ENCODE data around the gene POLR3A.

POLR3A gene

GRCh38 chr10:77977934-77978333 lies 51.4 kb downstream of the POLR3A start:
- Histone ChIP-seq H3K4me3 (ENCODE audit: low read length) (no peak overlapping the region), H3K9me3 (ENCODE audit: insufficient read depth, low read length) (no peaks in the 10 kb centered on the region), H3K79me2 (ENCODE audit: low read length) (no peaks in the 10 kb centered on the region), H4K20me1 (ENCODE audit: insufficient read depth, low read length) (no peaks in the 10 kb centered on the region), H3K27me3 (ENCODE audit: low read depth, low read length) (no peaks in the 10 kb centered on the region), H2AFZ (ENCODE audit: low read depth, low read length) (no peak overlapping the region), H3K36me3 (replicated peaks; ENCODE audit: low read depth, low read length) (peaks cover 10% of the 10 kb centered on the region), H3K27ac (ENCODE audit: low read length) (no peak overlapping the region), H3K9ac (ENCODE audit: low read length) (no peak overlapping the region), H3K4me2 (ENCODE audit: low read length) (no peak overlapping the region), H3K4me1 (ENCODE audit: low read length) (no peaks in the 10 kb centered on the region)
- no peak for TF ChIP-seq EZH2phosphoT487 (IDR thresholded peaks at IDR 0.05; ENCODE audit: low read depth)
- TF ChIP-seq, protein P1, sequence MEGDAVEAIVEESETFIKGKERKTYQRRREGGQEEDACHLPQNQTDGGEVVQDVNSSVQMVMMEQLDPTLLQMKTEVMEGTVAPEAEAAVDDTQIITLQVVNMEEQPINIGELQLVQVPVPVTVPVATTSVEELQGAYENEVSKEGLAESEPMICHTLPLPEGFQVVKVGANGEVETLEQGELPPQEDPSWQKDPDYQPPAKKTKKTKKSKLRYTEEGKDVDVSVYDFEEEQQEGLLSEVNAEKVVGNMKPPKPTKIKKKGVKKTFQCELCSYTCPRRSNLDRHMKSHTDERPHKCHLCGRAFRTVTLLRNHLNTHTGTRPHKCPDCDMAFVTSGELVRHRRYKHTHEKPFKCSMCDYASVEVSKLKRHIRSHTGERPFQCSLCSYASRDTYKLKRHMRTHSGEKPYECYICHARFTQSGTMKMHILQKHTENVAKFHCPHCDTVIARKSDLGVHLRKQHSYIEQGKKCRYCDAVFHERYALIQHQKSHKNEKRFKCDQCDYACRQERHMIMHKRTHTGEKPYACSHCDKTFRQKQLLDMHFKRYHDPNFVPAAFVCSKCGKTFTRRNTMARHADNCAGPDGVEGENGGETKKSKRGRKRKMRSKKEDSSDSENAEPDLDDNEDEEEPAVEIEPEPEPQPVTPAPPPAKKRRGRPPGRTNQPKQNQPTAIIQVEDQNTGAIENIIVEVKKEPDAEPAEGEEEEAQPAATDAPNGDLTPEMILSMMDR (IDR thresholded peaks at IDR 0.05; ENCODE audit: low read depth, low read length), result no peak

DNA sequence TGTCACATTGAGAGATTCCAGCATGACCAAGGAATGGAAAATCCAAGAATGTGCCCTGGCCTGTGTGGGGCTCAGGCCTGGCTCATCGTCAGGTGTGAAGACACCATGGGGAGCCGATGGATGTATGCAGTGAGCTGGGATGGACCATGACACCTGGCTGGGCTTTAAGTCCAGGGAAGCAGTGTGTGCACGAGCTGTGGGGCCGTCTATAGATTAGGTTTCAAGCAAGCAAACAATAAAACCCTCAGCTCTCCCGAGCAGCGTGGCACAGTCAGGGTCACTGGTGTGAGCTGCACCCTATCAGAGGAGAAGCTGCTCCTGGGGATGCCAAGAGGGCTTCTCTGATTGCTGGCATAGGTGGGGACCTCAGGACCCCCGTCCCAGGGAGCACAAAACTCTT lies 52.3 kb downstream of the POLR3A start:
- Histone ChIP-seq H3K9ac (ENCODE audit: low read length) (no peak overlapping the region), H3K27ac (ENCODE audit: low read length) (no peak overlapping the region), H3K36me3 (replicated peaks; ENCODE audit: low read depth, low read length) (peaks cover 4% of the 10 kb centered on the region)

GRCh38 chr10:77975086-77975666 lies 54.1 kb downstream of the POLR3A start:
- Histone ChIP-seq H3K9ac (ENCODE audit: low read length) (no peak overlapping the region), H3K27ac (ENCODE audit: low read length) (no peak overlapping the region), H3K4me2 (ENCODE audit: low read length) (no peak overlapping the region), H2AFZ (ENCODE audit: low read depth, low read length) (no peak overlapping the region), H3K4me3 (ENCODE audit: low read length) (no peak overlapping the region), H3K4me1 (ENCODE audit: low read length) (no peaks in the 10 kb centered on the region; the same call in 1 of the 2 replicates), H3K36me3 (replicated peaks; ENCODE audit: low read depth, low read length) (peaks cover 4% of the 10 kb centered on the region), H3K79me2 (ENCODE audit: low read length) (no peaks in the 10 kb centered on the region), H3K9me3 (ENCODE audit: insufficient read depth, low read length) (no peaks in the 10 kb centered on the region), H3K27me3 (ENCODE audit: low read depth, low read length) (no peaks in the 10 kb centered on the region), H4K20me1 (ENCODE audit: insufficient read depth, low read length) (no peaks in the 10 kb centered on the region)
- TF ChIP-seq EZH2phosphoT487 (IDR thresholded peaks at IDR 0.05; ENCODE audit: low read depth), result no peak
- TF ChIP-seq, protein P1 (IDR thresholded peaks at IDR 0.05; ENCODE audit: low read depth, low read length), result no peak

More for the DNA sequence above, 52.3 kb downstream of the POLR3A start:
- Histone ChIP-seq H3K9me3 (ENCODE audit: insufficient read depth, low read length) (no peaks in the 10 kb centered on the region), H4K20me1 (ENCODE audit: insufficient read depth, low read length) (no peaks in the 10 kb centered on the region), H3K27me3 (ENCODE audit: low read depth, low read length) (no peaks in the 10 kb centered on the region), H3K4me2 (ENCODE audit: low read length) (no peak overlapping the region), H2AFZ (ENCODE audit: low read depth, low read length) (no peak overlapping the region), H3K79me2 (ENCODE audit: low read length) (no peaks in the 10 kb centered on the region), H3K4me3 (ENCODE audit: low read length) (no peak overlapping the region), H3K4me1 (ENCODE audit: low read length) (no peaks in the 10 kb centered on the region)
- TF ChIP-seq EZH2phosphoT487 (IDR thresholded peaks at IDR 0.05; ENCODE audit: low read depth), result no peak
- TF ChIP-seq, protein P1 (IDR thresholded peaks at IDR 0.05; ENCODE audit: low read depth, low read length), result no peak

DNA sequence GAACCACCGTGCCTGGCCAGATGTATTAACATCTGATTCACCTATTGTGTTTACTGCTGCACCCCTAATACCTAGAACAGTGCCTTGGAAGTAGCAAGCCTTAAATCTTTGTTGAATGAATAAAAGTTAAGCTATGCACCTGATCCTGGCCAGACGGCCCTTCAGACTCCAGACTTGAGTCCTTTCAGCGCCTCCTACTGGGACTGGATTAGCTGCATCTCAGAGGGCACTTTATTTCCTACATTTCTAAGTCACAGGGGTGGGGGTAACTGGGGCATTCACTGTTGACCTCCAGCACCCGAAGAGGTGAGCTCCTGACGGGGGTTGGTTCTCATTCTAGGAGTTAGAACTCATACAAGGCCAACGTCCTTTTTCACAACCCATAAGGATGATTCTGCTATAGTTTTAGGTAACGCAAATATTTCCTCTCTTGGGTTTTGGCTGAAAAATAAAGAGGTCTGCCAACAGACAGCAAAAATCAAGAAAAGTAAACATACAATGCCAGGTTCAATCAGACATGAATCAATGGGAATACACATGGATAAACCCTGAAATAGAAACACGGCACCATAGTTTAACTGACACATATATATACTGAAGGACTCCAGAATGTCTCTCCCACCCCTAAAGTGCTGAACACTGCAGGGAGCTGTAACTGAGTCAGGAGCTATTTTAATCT lies 54.8 kb downstream of the POLR3A start:
- H3K9me3 ChIP-seq (ENCODE audit: insufficient read depth, low read length), result no peaks in the 10 kb centered on the region
- no peak for TF ChIP-seq EZH2phosphoT487 (IDR thresholded peaks at IDR 0.05; ENCODE audit: low read depth)
- TF ChIP-seq, protein P1 (IDR thresholded peaks at IDR 0.05; ENCODE audit: low read depth, low read length), result peak; percentile 9; the same call in 1 of the 2 replicates
- peaks cover 3% of the 10 kb centered on the region for H3K36me3 ChIP-seq (replicated peaks; ENCODE audit: low read depth, low read length)
- H2AFZ ChIP-seq (ENCODE audit: low read depth, low read length), result no peak overlapping the region
- no peaks in the 10 kb centered on the region; the same call in 1 of the 2 replicates for H3K4me1 ChIP-seq (ENCODE audit: low read length)
- no peak overlapping the region for H3K4me3 ChIP-seq (ENCODE audit: low read length)
- no peak overlapping the region for H3K4me2 ChIP-seq (ENCODE audit: low read length)
- H3K79me2 ChIP-seq (ENCODE audit: low read length), result no peaks in the 10 kb centered on the region
- no peaks in the 10 kb centered on the region for H3K27me3 ChIP-seq (ENCODE audit: low read depth, low read length)
- no peaks in the 10 kb centered on the region for H4K20me1 ChIP-seq (ENCODE audit: insufficient read depth, low read length)
- H3K9ac ChIP-seq (ENCODE audit: low read length), result no peak overlapping the region
- no peak overlapping the region for H3K27ac ChIP-seq (ENCODE audit: low read length)

All from OCI-LY3 (cell line).